NOMO-1 treated with DMSO at 0.1 percent for 48 hours (cell line): ENCODE data around the gene TIAM2.

Experiments used
- DNase-seq: peaks from one replicate; lab custom pipeline; 2025; ENCODE audit not compliant: unreplicated experiment; lab: John Stamatoyannopoulos, UW

TIAM2 gene

DNA sequence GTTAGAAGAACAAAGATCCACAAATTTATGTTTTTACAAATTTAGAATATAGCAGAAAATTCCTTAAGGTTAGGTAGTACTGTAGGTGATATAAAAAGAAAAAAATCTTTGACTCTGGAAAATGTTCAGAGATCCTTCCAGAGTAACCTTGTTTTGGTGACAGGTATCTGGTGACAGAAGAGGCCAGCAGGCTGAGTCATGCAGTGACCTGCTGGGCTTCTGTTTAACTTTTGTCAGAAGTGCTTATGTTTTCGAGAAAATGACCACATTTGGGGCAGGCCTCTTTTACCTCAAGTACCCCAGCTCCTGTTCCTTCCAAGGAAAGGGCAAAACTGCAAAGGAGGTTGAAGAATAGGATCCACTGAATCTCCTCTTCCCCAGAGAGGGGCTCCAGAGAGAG is 258.2 kb downstream of the TIAM2 start:
- DNase-seq: no peak

DNA sequence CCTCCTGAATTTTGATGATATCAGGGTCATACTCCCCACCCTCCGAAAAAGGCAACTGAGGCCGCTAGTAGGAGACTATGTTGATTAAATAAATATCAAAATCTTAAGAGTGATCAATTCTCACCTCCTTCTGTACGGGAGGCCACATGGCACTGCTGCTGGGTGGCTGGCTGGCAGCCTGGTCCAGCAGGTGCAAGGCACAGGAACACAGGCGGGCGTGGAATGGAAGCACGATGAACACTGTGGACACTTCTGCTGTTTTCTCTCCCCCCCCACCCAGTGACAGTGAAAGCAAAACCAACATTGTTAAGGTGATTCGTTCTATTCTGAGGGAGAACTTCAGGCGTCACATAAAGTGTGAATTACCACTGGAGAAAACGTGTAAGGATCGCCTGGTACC is 259.0 kb downstream of the TIAM2 start:
- DNase-seq: no peak

DNA sequence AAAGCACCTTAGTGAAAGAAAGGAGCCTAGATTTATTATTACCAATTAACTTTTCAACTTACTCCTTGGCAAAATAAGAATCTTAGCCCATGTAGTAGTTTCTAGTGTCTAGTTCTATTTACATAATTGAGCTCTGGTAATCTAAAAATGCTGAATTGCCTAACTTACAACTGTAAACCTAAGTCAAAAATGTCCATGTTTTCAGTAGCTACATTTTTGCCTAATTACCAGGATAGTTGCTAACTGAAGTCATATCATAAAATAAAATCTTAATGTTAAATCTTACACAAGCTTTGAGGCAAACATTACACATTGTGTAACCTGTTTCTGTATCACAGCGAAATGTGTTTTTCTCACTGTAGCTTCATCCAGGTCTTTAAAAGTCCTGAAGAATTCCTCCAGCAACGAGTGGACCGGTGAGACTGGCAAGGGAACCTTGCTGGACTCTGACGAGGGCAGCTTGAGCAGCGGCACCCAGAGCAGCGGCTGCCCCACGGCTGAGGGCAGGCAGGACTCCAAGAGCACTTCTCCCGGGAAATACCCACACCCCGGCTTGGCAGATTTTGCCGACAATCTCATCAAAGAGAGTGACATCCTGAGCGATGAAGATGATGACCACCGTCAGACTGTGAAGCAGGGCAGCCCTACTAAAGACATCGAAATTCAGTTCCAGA is 261.1 kb downstream of the TIAM2 start:
- DNase-seq: no peak

DNA sequence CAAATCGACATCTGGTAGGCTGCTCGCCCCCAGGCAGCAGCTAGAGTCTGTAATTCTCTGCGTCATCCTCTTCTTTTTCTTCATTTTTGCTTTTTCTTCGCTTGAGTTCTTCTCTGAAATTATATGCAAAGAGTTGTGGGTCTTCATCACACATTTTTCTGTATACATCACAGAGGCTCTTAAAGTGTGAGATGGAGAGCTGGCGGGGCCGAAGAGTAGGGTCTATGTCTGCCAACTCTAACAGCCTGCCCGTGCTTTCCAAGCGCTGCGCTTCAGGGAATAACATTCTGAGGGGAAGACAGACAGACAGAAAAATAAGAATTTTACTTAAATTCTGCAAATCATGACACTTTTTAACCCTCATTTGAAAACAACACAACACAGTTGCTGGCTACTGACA is 262.7 kb downstream of the TIAM2 start:
- no peak for DNase-seq

DNA sequence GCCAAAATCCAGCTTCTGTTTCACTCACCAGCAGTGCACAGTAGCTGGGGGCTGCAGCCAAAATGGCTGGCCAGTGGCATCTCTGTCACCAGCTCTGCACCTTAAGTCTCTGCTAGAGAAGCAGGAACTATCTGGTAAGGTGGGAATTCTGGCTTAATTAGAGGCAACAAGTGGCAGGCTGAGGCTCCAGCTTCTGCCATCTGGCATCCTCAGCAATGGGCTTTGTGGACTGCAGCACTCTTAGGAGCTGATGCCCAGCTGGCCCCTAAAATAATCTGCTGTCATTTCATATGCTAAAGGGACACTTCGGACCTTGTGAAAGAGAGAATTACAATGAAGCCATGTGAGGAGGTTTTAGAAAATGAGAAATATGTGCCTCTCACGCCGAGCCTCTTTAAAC is 264.1 kb downstream of the TIAM2 start:
- DNase-seq: no peak

DNA sequence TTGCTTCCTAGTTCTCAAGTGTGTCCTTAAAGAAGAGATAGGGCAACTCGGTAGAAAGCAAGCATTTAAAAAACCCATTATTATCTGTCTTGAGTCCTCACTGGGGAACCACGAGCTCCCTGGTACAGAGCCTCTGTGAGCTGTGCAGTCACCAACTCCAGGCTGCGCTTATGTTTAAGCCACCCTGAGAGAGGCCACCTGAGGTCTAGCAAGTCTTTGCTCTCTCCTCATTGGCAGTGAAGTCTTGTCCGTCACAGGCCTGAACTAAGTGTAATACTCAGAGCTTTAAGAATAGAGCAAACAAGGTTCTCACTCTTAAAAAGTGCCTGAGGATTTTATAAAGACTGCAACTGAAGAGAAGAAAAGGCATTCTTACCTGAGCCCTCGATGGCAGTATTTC is 264.8 kb downstream of the TIAM2 start:
- DNase-seq: no peak

DNA sequence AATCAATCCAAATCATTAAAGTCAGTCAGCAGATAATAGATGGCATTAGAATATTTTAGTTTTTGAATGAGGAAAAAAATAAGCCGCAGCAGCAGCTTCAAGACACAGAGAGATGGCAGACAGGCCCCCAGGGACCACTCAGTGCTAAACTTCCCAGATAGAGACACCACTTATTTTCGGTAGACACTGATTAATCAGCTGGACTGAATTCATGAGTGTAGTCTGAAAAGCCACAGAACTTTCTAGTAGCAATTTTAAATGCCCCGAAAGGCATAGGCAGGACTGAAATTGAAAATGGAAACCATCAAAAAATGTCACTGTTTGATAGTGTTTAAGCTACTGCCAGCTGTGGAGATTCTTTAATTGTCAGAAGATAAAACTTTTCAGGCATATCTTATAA is 265.6 kb downstream of the TIAM2 start:
- DNase-seq: no peak

DNA sequence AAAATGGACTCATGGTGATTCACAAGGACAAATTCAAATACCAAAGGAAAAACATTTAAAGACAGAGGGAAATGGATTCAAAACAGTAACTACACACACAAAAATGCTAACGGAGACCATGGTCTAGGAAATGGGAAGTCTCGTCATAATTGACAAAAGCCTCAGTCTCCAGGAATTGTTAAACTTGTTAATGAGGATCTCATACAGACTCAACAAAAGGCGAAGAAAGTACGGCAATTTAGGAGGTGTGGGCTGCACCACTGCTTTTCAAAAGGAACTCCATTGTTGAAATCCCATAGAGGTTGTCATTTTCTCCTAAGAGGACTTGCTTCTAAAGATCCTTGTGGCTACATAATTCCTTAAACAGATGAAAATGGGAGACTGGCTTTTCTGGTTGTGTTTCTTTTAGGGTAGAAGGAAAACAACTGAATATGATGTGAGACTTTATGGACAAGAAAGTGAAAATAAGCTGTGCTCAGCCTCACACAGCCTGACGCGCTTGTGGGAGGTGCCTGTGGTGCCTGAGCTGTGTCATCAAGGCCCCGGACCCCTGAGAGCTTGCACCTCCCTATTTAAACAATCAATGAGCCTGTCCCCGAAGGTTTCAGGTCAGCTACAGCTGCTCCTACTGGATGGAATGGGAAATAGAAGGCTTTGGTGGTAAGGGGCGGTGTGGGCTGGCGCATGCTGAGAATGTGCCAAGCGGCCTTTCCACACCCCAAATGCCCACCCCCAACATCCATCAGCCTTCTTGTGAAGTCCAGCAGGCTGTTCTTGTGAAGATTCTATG is 266.2 kb downstream of the TIAM2 start:
- DNase-seq: no peak

DNA sequence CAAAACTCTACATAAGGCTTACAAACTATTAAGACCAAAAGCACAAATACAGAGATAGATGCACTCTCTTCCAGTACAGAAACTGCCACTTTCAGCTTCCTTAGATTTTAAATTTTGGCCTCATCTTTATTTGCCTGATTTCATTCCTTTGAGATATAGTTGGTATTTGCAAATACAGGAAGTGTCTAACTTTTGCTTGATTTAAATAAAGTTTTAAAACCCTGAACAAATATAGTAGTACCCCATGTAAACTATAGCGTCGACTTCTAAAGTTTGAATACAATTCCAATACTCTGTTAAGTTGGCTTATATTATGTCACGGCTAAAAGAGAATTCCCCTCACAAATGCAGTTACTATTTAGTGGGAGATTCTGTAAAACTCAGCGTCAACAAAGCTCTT is 267.5 kb downstream of the TIAM2 start:
- no peak for DNase-seq

DNA sequence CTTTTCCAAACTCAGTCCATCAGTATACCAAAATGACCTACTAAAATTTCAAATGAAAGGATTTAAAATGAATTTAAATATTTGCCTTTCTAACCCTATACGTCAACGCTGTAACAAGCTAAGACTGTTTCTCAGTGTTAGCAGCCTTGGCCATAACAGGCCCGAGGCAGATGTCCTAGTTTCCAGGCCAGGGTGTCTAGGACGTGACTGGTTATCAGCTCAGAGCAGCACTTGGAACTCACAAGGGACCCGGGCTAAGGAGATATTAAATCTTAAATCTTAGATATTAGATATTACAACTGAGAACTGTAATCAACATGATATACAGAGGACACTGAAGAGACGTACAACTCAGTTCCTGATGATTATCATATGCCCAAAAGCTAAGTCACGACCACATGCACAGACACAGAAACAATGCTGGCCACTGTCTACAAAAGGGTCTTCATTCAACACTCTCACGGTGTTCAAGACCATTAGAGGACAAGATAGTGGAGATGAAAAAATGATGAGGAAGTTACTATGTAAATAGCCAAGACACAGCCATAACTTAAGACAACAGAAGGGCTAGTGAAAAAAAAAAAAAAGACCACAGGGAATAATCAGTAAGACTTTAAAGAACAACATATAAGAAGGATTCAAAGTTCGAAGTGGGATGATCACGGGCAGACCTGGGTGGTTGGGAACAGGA is 268.4 kb downstream of the TIAM2 start, which contains the start of gene CLDN20:
TSS of gene CLDN20 (plus strand) at position 641 of the 691 bp plus-strand sequence. CDS start 11,707 bp downstream, outside the sequence.
- no peak for DNase-seq

DNA sequence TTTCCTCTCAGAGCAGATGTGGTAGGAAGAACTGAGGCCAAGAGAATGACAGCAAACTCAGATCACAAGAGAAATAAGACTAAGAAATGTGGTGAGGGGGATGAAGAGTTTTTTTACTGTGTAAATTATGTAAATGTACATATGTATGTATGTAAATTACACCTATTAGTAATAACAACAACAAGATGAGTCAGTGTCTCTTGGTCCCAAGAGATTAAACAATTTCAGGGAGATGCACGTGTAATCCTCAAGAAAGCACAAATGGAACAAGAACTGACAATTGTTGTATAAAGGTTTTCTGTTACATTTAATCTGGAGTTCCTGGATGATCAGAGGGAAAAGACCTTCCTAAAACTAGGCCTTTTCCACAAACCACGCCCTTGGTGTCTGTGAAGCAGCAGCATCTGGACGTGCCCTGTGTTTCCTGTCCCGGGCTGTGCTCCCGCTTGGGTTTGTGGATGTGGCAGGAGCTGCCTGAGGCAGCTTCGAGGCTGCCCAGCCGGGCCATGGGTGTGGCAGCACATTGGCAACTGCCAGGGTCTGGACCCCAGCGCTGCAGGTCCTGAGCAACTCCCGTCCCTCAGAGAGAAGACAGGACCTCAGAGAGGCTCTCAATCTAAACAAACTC is 269.7 kb downstream of the TIAM2 start:
- DNase-seq: no peak

DNA sequence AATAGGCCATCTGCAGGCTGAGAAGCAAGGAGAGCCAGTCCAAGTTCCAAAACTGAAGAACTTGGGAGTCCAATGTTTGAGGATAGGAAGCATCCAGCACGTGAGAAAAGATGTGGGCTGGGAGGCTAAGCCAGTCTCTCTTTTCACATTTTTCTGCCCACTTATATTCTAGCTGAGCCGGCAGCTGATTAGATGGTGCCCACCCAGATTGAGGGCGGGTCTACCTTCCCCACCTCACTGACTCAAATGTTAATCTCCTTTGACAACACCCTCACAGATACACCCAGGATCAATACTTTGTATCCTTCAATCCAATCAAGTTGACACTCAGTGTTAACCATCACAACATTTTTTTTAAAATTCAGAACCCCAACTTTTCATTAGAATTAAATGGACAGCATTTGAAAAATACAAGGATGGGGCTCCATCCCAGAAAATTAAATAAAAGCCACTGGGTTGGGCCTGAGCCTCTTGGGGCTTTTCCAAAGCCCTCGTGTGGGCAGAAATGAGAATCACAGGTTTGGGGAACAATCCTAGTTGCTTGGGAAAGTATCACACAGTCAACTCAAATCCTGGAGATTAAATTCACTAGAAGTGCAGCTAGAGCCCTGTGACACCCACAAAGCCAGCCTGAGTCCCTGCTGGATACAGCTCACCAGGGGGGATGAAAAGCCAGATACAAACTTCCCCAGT is 270.9 kb downstream of the TIAM2 start:
- DNase-seq: no peak

DNA sequence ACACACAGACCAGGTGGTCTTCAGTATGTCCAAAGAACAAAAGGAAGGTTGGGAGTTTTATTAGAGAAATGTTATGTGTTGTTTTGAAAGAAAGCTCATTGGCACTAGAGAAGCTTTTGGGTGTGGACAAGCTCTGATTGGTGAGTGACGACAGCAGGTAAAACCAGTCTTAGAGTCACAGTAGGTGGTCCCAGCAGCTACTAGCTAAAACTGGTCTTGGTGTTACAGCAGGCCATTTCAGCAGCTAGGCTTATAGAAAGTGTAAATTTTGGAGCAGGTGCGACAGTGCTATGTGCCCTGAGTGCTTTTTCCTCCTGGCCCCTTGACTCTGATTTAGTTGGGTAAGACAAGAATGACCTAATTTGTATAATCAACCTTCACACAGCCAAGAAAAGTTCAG is 272.3 kb downstream of the TIAM2 start:
- no peak for DNase-seq

DNA sequence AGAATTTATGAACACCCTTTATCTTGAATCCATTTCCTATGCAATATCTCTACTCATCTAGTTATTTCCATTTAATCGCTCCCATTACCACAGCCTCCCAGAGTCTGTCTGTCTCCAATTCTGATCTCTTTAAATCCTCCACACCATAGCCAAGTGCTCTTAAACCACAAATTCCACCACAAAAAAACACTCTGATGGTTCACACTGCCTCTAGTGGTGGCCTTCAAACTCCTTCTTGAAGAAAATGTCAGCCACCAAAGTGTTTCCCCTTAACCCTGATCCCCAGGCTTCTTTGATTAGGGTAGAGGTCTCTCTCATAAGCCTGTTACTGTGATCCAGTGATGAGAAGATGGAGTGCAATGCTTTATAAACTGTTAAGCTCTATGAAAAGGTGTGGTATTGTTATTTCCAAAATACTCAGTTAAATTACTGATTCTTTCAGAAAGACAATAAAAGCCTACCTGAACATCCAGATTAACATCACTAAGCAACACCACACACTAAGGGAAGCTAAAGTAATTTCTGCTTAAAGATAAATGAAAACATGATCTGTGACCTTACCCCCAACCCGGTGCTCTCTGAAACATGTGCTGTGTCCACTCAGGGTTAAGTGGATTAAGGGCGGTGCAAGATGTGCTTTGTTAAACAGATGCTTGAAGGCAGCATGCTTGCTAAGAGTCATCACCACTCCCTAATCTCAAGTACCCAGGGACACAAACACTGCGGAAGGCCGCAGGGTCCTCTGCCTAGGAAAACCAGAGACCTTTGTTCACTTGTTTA is 273.2 kb downstream of the TIAM2 start:
- peak; percentile 14 for DNase-seq

DNA sequence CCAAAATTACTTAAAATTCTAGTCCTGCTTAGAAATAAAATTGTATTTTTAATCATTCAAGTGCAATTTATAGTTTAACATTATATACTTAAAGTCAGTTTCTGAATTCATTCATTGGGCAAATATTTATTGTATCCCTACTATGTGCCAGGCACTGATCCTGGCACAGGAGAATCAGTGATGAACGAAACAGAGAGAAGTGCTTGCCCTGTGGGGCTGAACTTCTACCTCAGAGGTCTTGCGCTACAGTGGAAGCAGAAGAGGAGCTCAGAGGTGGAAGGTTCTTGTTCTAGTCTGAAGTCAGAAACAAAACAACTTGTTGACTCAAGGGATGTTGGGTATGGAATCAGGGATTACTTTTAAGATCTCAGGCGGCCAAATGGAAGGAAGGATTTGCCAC is 274.6 kb downstream of the TIAM2 start:
- DNase-seq: no peak

DNA sequence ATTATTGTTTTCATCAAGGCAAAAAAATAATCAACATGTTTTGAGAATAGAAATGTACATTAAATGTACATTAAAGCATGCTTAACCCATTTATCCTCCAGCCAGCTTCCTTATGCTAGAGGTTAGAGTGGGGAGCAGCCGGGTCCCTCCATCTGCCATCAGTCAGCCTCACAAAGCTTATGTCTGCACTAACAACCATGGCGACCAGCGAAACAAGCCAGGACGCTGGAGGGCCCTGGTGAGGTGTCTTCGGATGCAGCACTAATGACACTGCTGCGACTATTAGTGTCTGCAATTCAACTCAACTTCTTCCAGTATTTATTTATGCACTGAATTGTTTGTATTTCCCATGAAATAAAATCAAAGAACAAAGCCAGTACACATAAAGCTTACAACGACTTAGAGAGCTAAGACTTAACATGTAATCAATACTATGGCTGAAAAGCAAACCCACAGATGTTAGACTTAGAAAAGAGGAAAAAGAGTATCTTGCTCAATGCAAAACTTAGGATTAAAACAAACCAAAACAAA is 275.5 kb downstream of the TIAM2 start:
- DNase-seq: no peak

DNA sequence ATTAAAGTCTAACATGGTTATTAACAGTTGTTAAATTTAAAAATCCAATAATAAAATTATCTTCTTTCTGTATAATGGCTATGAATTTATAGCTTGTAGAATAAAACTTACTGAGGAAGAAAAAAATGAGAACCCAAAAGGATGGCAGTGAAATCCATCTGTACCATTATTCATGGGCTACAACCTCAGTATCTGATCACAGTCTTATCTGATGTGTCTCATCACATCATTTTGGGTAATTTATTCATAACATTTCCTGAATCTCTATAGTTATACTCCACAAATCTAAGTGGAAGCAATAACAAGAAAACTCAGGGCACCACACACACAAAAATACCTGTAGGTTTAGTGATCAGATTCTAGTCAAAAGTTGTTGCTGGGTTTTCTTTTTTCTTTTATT is 276.0 kb downstream of the TIAM2 start:
- no peak for DNase-seq

DNA sequence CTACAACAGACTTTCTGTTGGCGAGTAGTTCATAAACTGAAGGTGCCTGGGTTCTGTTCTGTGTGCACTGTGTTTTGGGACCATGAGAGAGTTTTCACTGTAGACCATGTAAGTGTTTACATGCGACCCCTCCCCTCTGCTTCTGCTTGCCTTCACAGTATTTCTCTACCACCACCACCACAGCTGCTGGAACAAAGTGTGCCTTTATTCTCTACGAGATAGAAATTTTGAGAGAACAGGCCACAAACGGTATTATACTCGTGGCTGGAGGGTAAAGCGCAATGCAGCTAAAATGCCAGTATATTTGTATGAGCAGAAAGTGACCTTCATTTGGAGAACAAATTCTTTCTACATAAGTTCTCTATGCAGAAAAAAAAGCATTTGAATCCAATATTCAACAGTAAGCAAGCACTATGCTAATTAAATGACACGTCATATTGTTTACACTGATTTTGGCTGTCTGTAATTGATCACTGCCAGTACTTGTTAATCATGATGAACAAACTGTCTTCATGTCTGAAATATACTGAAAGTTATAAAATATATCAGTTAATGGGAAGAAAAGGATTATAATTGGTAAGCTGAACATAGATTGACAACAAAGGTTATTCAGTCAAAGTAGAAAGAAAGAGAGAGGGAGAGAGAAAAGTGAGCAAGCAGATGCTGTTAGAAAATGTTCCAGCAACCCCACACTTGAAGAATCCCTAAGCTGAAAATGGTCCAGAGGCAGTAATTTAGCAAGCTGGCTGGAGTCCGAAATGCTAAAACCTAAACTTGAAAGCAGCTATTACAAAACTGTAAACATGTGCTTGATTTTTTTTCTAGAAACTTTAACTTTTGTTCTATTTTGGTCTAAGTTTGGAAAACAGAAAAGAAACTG is 277.5 kb downstream of the TIAM2 start:
- DNase-seq: no peak

DNA sequence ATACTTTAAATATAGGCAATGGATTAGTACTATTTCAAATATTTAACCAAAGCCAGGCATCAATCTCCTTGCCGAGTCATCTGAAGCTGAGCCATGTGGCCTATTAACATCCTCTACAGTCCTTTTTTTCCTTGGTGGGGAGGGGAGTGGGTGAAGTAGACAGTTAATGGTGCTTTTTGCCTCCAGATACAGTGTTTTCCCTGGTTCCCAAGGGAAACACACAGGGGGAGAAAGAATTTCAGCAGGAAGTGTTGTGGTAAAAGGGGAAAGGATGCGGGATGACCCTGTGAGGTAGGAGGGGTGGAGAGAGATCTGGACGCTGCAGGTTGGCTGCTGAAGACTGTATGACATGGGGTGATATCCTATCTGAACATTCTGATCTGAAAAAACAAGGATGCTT is 278.3 kb downstream of the TIAM2 start:
- DNase-seq: no peak
